ENCODE data around the gene RNF151.
"Not testable (repeated sequence)": the region's sequence is repeated elsewhere in the genome, so short reads cannot be mapped to it uniquely, and the experiment has no call there.

Gene RNF151

GRCh38 chr16:1958715-1959268 is 7.9 kb upstream of the RNF151 start:
- no peak for DNase-seq
- intact Hi-C loops (cut with DNase I): no loop called here

DNA sequence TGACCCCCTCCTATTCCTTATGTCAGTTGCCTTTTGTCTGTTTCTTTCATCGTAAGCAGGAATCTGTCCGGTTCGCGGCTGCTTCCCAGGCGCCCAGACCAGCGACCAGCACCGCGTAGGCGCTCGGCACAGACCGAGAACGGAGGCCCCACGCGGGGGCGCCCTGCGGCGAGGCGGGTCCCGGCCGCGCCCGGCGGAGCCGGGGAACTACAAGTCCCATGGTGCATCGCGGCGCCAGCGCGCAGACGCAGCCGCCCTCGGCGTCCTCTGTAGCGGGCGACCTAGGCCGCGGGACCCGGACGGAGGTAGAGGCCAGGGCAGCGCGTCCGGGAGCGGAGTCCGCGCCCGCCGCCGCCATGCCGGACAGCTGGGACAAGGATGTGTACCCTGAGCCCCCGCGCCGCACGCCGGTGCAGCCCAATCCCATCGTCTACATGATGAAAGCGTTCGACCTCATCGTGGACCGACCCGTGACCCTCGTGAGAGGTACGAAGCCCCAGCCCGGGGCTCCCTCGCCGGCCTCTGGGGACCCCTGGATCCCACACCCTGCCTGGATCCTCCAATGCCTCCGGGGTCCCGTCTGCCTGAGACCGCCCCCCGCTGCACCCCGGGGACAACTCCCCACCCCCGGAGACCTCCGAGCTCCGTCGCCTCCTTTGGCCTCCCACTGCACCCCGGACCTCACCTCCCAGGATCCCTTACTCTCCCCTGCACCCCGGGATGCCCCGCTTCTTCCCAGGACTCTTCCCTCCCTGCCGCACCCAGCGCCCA is 7.2 kb upstream of the RNF151 start, which contains the start of gene NDUFB10:
TSS of gene NDUFB10 (plus strand) at position 270 of the 771 bp plus-strand sequence. CDS start at position 357, 87 bp downstream.
- peak; percentile 88 to 99 (median 92) for DNase-seq
- intact Hi-C loops (cut with DNase I): loop anchor here (5.0 kb wide), 1 partner anchor 187 kb away; the partner anchor contains the start of genes EME2, MRPS34 and NME3

- DNase-seq: no peak
These were observed 5.7 kb upstream of the RNF151 start for GRCh38 chr16:1960665-1961630.

DNA sequence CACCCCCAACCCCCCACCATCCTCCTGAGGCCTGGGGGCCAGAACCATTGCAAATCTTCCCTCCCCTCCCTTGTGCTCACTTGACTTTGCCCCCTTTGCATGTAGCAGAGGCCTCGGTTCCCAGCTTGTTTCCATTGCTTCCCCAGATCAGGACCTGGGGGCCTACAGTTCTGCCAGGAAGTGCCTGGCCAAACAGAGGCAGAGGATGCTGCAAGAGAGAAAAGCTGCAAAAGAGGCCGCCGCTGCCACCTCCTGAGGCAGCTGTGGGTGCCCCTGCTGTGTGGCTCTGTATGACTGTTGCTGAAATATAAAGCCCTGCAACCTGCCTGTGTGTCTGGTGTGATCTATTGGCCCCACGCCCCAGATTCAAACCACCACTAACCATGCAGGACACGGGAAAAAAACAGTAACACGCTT is 5.0 kb upstream of the RNF151 start:
- intact Hi-C loops (cut with DNase I): loop anchor here (5.0 kb wide), 1 partner anchor 189 kb away; the partner anchor contains the start of genes EME2, MRPS34 and NME3

More at GRCh38 chr16:1960665-1961630, 5.7 kb upstream of the RNF151 start:
- intact Hi-C loops (cut with DNase I): loop anchor here (5.0 kb wide), 1 partner anchor 189 kb away; the partner anchor contains the start of genes EME2, MRPS34 and NME3

GRCh38 chr16:1962161-1963153 is 4.2 kb upstream of the RNF151 start:
- DNase-seq: not testable (repeated sequence)
- intact Hi-C loops (cut with DNase I): loop anchor here (5.0 kb wide), 1 partner anchor 190 kb away; the partner anchor contains the start of genes EME2, MRPS34 and NME3

More for the DNA sequence above, 5.0 kb upstream of the RNF151 start:
- no peak for DNase-seq

GRCh38 chr16:1963806-1964505 is 2.7 kb upstream of the RNF151 start:
- intact Hi-C loops (cut with DNase I): loop anchor here (5.0 kb wide), 1 partner anchor 192 kb away; the partner anchor contains the start of genes EME2, MRPS34 and NME3

DNA sequence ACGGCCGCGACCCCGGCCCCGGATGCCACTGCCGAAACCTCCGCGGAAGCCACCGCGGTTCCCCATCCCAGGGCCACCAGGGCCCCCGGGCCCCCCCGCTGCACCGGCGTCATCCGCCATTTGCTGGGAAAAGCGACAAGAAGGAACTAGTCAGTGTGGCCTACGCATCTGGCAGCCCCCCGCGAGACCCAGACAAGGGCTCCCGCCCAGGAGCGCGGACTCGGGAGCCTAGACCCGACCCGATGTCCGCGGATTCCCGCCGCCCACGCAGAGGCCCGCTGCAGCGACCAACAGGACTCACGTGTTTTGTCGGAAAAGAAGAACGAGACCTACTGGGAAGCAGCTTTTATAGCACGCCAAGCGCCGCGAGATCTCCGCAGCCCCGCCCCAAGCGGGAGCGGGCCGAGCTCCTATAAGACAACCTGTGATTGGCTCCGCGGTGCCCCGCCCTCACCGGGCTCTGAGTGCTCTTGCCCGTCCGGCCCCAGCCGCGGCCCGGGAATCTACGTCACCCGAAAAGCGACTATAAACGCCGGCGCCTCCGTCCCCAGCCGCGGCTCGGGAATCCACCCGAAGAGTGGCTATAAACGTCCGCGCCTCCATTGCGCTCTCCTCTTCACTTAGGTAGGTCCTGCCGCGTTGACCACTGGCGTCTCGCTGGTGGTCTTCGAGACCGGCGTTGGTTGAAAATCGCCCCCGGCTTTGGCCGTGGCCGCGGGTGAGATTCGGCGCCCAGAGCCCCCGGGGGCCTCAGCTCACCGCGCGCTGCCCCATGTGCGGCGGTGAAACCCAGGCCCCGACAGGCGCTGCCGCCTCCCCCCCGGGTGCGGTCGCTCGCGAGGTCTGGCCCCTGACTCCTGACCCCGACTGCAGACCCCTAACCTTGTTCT is 1.9 kb upstream of the RNF151 start, which contains the start of gene RPS2:
TSS of gene RPS2 (minus strand) at position 321 of the 890 bp plus-strand sequence. CDS start at position 120, 201 bp downstream.
- intact Hi-C loops (cut with DNase I): loop anchor here (5.0 kb wide), 1 partner anchor 192 kb away; the partner anchor contains the start of genes EME2, MRPS34 and NME3
- peak; percentile 98 to 100 (median 99) for DNase-seq

More at GRCh38 chr16:1963806-1964505, 2.7 kb upstream of the RNF151 start:
- peak in 3 of 10 donors; percentile 33 to 87 (median 59) for DNase-seq

- no peak for DNase-seq
- intact Hi-C loops (cut with DNase I): no loop called here
These were observed 1.2 kb upstream of the RNF151 start for GRCh38 chr16:1965396-1966001.

- no peak for DNase-seq
- intact Hi-C loops (cut with DNase I): no loop called here
These were observed 1.7 kb downstream of the RNF151 start for GRCh38 chr16:1968146-1968953.

DNA sequence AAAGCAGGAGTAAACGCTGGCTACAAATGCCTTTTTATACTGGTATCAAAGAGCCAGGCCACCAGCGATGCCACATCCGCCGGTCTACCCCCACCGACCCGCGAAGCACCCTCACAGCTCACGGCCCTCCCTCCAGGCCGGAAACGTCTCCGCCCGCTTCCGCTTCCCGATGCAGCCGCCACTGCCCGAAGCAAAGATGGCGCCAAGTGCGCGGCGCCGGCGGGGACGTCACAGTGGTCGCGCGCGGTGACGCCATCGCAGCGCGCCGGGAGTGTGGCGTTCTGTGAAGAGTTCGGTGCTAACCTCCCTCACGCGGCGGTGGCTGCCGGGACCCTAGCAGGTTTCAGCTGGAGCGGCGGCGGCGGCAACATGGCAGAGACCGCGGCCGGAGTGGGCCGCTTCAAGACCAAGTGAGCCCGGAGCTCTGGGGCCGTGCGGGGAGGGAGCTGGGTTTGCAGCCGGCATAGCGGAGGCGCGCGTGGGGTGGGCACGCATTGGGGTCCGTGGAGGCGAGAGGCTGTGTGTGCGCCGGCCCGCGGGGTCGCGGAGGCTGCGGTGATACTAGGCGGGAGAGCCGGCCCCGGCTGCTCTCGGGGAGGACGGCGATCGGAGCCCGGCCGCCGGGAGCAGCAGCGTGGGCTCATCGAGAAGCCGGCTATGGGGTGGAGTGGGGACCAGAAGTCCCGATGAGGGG is 5.3 kb downstream of the RNF151 start, which contains the start of gene TBL3:
TSS of gene TBL3 (plus strand) at position 258 of the 694 bp plus-strand sequence. CDS start at position 370, 112 bp downstream.
- intact Hi-C loops (cut with DNase I): no loop called here
- DNase-seq: peak; percentile 87 to 99 (median 93)

DNA sequence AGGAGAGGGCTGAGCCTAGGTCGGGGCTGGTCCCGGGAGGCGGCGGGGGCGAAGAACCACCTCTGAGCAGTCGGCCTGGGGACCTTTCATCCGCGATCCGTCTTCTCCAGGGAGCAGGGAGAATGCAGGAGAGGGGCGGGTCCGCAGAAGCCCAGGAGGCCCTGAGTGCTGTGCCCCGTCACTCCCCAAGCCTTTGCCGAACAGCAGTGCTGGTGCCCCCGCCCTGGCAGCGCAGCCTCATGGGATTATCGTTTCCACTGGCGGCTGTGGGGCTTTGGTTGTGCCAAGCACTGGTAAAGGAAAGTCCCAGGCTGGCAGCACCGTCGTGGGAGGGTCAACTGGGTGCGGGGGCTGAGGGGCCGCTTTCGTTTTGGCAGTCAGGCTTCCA is 5.8 kb downstream of the RNF151 start:
- DNase-seq: peak in 1 of 10 donors; percentile 75
- intact Hi-C loops (cut with DNase I): no loop called here

DNA sequence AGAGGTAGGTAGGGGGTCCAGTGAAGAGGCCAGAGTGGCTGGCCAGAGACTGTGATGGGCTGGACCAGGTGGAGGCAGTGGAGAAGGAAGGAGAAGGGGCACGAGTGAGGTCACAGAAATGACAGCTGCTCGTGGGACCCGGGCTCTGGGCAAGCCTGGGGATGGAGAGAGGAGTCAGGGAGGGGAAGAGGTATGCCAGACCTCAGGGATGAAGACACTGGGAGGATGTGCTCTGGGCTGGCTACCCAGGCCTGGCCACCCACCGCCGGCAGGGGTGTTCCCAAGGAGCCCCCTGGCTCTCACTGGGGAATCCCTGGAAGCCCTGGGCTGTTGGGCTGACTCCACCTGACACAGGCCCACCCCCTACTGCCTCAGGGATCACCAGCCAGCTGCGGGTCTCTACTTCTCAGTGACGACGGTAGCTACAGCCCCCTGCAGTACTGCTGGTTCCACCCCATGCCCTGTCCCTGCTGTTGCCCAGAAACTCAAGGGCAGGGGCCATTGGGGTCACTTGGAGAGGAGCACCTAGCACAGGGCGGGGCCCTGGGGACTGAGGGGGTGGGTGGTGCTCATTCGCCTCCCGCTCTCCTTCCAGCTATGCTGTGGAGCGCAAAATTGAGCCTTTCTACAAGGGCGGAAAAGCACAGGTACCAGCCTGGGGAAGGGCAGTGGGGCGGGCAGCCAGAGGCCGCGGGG is 7.0 kb downstream of the RNF151 start:
- intact Hi-C loops (cut with DNase I): no loop called here
- peak in 1 of 10 donors; percentile 80 for DNase-seq

DNA sequence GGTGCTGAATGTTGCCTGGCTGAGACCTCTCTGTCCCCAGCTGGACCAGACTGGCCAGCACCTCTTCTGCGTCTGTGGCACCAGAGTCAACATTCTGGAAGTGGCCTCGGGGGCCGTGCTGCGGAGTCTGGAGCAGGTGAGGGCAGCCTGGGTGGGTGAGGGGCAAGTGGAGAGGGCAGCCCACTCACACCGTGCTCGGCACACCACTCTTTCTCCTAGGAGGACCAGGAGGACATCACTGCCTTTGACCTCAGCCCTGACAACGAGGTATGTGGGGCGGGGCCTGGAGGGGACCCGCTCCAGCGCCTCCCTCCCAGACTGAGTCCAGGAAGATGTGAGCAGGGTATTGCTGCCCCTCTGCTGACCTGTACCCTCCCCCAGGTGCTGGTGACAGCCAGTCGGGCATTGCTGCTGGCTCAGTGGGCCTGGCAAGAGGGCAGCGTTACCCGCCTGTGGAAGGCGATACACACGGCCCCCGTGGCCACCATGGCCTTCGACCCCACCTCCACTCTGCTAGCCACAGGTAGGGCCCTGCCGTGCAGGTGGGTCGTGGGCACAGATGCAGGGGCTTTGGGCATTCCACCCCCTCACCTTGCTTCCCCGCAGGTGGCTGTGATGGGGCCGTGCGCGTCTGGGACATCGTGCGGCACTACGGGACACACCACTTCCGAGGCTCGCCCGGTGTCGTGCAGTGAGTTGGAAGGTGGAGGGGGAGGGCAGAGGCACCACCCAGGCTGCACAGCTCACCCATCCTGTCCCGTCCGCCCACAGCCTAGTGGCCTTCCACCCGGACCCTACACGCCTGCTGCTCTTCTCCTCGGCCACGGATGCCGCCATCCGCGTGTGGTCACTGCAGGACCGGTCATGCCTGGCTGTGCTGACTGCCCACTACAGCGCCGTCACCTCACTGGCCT is 7.8 kb downstream of the RNF151 start:
- DNase-seq: peak in 1 of 10 donors; percentile 80
- intact Hi-C loops (cut with DNase I): no loop called here
